Neutrophil (primary cell): ENCODE measurements around the gene ADGRD2.

Experiments used
- H3K27ac ChIP-seq: fragments of 200-600 bp; sonication (generic); 2 replicates; pipeline ENCODE4 v1.5.1; 2016; ENCODE audit warnings: mild to moderate bottlenecking, moderate library complexity
- H3K27me3 ChIP-seq: fragments of 200-600 bp; sonication (generic); 2 replicates; pipeline ENCODE4 v1.6.0; 2016; ENCODE audit warnings: mild to moderate bottlenecking
- H3K36me3 ChIP-seq: fragments of 200-600 bp; sonication (generic); 2 replicates; pipeline ENCODE4 v1.5.1; 2017
- H3K4me1 ChIP-seq, 2 experiments: fragments of 200-600 bp in 1 of 2; sonication (generic) in 1 of 2; 1 replicate in 1 of 2; 2 replicates in 1 of 2; pipeline versions ENCODE4 v1.5.1 to v1.6.1; 2013 to 2016; ENCODE audit warnings: low read depth in 1 of 2, low read length in 1 of 2, mild to moderate bottlenecking in 1 of 2, moderate library complexity in 1 of 2; ENCODE audit not compliant: control insufficient read depth in 1 of 2, insufficient read depth in 1 of 2
- H3K4me3 ChIP-seq, 2 experiments: fragments of 200-600 bp in 1 of 2; sonication (generic) in 1 of 2; 1 replicate in 1 of 2; 2 replicates in 1 of 2; pipeline ENCODE4 v1.5.1; 2013 to 2016; ENCODE audit warnings: low read depth in 1 of 2, low read length in 1 of 2, mild to moderate bottlenecking in 1 of 2, moderate library complexity in 1 of 2
- H3K9me3 ChIP-seq: fragments of 200-600 bp; sonication (generic); 2 replicates; pipeline ENCODE4 v1.5.1; 2016
- TF ChIP-seq, protein P1 (sequence below): fragments of 200-600 bp; sonication (generic); IDR thresholded peaks from 2 replicates; pipeline ENCODE4 v1.5.1; 2016; ENCODE audit warnings: antibody characterized with exemption

ADGRD2 gene

DNA sequence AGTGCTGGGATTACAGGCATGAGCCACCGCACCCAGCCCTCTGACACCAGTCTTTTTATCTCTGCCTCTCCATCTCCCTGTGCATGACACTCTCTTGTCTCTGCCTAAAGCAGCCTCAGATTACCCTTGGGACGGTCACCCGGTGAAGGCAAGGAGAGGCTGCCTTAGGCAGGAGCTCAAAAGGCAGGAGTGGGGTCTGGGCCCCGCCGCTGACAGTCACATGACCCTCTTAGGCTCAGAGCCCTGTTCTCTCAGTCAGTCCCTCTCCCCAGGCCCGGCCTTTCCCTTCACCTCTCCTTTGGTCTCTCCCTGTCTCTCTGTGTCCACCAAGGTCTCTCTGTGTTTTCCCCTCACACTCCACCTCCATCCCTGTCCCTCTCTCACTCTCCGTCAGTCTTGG lies 22.5 kb downstream of the ADGRD2 start:
- Histone ChIP-seq H3K9me3 (no peaks in the 10 kb centered on the region), H3K27ac (no peak overlapping the region), H3K27me3 (peaks cover 12% of the 10 kb centered on the region), H3K36me3 (no peaks in the 10 kb centered on the region), H3K4me1 (peaks cover 27 to 33% of the 10 kb centered on the region in 2 experiments), H3K4me3 (no peak overlapping the region)
- TF ChIP-seq, protein P1, sequence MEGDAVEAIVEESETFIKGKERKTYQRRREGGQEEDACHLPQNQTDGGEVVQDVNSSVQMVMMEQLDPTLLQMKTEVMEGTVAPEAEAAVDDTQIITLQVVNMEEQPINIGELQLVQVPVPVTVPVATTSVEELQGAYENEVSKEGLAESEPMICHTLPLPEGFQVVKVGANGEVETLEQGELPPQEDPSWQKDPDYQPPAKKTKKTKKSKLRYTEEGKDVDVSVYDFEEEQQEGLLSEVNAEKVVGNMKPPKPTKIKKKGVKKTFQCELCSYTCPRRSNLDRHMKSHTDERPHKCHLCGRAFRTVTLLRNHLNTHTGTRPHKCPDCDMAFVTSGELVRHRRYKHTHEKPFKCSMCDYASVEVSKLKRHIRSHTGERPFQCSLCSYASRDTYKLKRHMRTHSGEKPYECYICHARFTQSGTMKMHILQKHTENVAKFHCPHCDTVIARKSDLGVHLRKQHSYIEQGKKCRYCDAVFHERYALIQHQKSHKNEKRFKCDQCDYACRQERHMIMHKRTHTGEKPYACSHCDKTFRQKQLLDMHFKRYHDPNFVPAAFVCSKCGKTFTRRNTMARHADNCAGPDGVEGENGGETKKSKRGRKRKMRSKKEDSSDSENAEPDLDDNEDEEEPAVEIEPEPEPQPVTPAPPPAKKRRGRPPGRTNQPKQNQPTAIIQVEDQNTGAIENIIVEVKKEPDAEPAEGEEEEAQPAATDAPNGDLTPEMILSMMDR = no peak

DNA sequence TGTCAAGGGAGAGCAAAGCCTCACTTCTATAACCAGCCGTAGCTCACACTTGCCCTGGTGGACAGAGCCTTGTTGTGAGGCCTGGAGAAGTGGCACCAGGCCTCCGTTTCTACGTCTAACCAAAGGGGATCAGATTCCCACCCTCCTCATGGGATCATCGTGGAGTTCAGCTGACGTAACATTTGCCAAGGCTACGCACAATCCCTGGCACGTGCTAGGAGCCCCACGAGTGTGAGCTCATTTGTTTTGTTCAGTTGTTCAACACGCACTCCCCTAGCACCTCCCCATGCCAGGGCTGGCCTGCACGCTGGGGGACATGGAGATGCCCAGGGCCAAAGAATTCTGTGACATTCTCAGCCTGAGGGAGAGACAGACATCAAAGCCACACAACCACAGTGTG lies 23.1 kb downstream of the ADGRD2 start:
- Histone ChIP-seq H3K36me3 (no peaks in the 10 kb centered on the region), H3K27ac (no peak overlapping the region), H3K4me3 (no peak overlapping the region), H3K4me1 (peaks cover 30 to 36% of the 10 kb centered on the region in 2 experiments), H3K27me3 (peaks cover 17% of the 10 kb centered on the region), H3K9me3 (no peaks in the 10 kb centered on the region)
- TF ChIP-seq, protein P1 = no peak

DNA sequence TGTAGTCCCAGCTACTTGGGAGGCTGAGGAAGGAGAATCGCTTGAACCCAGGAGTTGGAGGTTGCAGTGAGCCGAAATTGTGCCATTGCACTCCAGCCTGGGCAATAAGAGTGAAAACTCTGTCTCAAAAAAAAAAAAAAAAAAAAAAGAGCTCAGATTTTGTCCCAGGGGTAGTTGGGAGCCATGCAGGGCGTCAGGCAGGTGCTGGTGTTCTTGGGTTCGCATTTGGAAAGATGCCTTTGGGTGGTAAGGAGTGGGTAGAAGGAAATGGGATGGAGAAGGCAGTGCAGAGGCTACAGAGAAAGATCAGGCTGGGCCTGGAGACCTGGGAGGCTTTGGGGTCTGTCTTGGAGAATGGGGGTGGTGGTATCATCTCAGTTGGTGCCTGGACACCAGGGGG lies 23.9 kb downstream of the ADGRD2 start:
- H3K9me3 ChIP-seq = no peaks in the 10 kb centered on the region
- TF ChIP-seq, protein P1 = no peak
- peaks cover 30 to 36% of the 10 kb centered on the region in 2 experiments for H3K4me1 ChIP-seq
- H3K27me3 ChIP-seq = peaks cover 26% of the 10 kb centered on the region
- H3K27ac ChIP-seq = no peak overlapping the region
- H3K4me3 ChIP-seq = no peak overlapping the region
- H3K36me3 ChIP-seq = no peaks in the 10 kb centered on the region

DNA sequence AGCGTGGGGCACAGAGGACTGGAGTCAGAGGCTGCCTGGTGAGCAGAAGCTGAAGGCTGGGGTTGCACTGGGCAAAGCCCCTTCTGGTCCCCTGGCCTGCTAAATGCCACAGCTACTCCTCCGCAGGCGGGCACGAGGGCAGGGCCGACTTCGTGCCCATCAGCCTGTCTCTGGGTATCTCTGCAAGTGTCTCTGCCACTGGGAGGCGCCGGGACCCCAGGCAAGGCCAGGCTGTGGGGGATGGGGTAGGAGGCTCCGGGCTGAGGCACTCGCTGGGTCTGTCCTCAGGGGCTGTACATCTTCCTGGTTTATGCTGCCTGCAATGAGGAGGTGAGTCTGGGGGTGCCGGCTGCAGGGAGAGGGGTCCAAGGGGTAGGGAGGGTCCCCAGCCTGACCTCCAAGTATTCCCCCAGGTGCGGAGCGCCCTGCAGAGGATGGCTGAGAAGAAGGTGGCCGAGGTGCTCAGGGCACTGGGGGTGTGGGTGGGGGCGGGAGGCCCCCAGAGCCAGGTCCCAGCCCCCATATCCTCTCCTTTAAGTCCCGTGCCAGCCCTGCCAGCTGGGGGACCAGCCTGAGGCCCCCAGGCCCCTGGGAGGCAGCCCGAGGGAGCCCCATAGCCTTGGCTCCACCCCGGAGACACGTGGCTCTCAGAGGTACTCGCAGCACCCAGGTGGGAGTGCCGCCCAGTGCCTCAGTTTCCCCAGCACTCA lies 25.1 kb downstream of the ADGRD2 start:
- Histone ChIP-seq H3K27me3 (peaks cover 37% of the 10 kb centered on the region), H3K9me3 (no peaks in the 10 kb centered on the region), H3K36me3 (no peaks in the 10 kb centered on the region), H3K27ac (no peak overlapping the region), H3K4me3 (no peak overlapping the region), H3K4me1 (peaks cover 30 to 36% of the 10 kb centered on the region in 2 experiments)
- TF ChIP-seq, protein P1 = no peak

DNA sequence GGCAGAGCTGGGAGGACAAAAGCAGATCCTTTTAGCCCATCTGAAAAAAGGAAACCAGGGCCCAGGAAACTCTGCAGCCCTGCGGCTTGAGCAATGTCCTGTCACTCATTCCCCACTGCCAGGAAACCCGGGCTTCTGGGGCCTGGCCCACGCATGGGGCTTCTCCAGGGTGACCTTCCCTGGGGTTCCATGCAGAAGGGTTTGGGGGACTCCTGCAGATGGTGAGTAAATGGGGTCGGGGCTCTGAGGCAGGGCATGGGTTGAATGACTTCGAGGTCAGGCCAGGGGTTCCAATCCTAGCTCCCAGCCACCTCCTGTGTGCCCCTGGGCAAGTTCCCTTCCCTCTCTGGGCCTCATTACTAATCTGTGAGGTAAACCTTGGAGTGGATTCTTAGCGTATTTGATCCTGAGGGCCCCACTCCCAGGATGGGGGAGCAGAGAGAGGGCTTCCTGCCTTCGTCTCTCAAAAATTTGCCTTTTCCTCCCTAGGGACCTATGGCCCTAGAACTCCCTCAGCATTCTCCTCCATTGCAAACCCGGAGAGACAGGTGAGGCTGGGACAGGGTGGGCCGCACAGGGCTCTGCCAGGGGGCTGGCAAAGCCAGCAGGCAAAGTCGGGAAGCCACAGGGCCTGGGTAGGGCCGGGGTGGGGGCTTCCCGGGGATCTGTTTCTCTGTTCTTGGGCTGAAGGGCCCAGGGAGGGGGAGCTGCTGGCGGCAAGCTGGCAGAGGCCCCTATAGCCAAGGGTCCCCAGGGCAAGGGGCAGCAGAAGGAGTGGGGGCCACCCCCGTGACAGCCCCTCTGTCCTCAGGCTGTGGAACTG lies 25.8 kb downstream of the ADGRD2 start:
- H3K4me1 ChIP-seq = peaks cover 35 to 36% of the 10 kb centered on the region in 2 experiments
- H3K27me3 ChIP-seq = peaks cover 45% of the 10 kb centered on the region
- TF ChIP-seq, protein P1 = no peak
- no peak overlapping the region for H3K4me3 ChIP-seq
- H3K27ac ChIP-seq = no peak overlapping the region
- H3K9me3 ChIP-seq = no peaks in the 10 kb centered on the region
- no peaks in the 10 kb centered on the region for H3K36me3 ChIP-seq
